Body of pancreas (tissue), 4 donors: ENCODE measurements around the gene GULP1. TPM values are rescaled to one million over a fixed set of nuclear protein-coding genes. Genes with fewer than 3 reads are reported as not detected.
"Not testable (repeated sequence)": the region's sequence is repeated elsewhere in the genome, so short reads cannot be mapped to it uniquely, and the experiment has no call there.

ENCODE experiments used
- ATAC-seq: fragments of 150-250 bp; one replicate; pipeline ENCODE4 v1.9.1; 2016
- DNase-seq, 4 donors: peaks; one replicate each; pipeline ENCODE4 v3.0.0-alpha.2; 2019
- H3K27ac ChIP-seq, 4 donors: fragments of 200-600 bp; sonication (generic); 1 replicate in 3 of 4; 2 replicates in 1 of 4; pipeline versions ENCODE4 v1.5.1 to v1.6.1; 2016 to 2019; ENCODE audit warnings: mild to moderate bottlenecking in 1 of 4, mixed read lengths in 1 of 4, moderate library complexity in 1 of 4
- H3K27me3 ChIP-seq, 2 donors: fragments of 200-600 bp; sonication (generic); one replicate each; pipeline ENCODE4 v1.6.0; 2016; ENCODE audit warnings: mild to moderate bottlenecking in 1 of 2
- H3K36me3 ChIP-seq, 2 donors: fragments of 200-600 bp; sonication (generic); replicated peaks in 1 of 2; 2 replicates each; pipeline ENCODE4 v1.5.1; 2016; ENCODE audit warnings: low read depth in 2 of 2; ENCODE audit not compliant: insufficient read depth in 1 of 2
- H3K4me1 ChIP-seq: fragments of 200-600 bp; sonication (generic); one replicate; pipeline ENCODE4 v1.6.0; 2016
- H3K4me3 ChIP-seq, 2 donors: fragments of 200-600 bp; sonication (generic); 1 replicate in 1 of 2; 2 replicates in 1 of 2; pipeline ENCODE4 v1.5.1; 2016 to 2019
- H3K9me3 ChIP-seq, 3 donors: fragments of 200-600 bp; sonication (generic); 1 replicate in 2 of 3; 2 replicates in 1 of 3; pipeline ENCODE4 v1.5.1; 2016
- POLR2A ChIP-seq, 3 donors: fragments of 450-650 bp; IDR thresholded peaks; one replicate each; pipeline ENCODE4 v1.6.1; 2016; ENCODE audit warnings: antibody characterized with exemption in 3 of 3, mild to moderate bottlenecking in 2 of 3
- WGBS, 2 donors: methylation state at CpG; one replicate each; pipeline ENCODE4 v1.1.5; 2017; 5-methylcytosine and 5-hydroxymethylcytosine counted together
- intact Hi-C: fragments of 100-400 bp; cut with DNase I; formaldehyde crosslinking; loops from one replicate; pipeline ENCODE4 v1.15.1; 2023
- total RNA-seq, 2 donors: library from RNA; depleted of rRNA; stranded (reverse); fragments of >200 nt; gene quantifications; one replicate each; pipeline ENCODE4 v1.1.0, GENCODE V29; 2016
- TF ChIP-seq, protein P1 (sequence below), 7 experiments: fragments of 450-650 bp in 4 of 7; fragments of 200-600 bp in 3 of 7; sonication (generic) in 3 of 7; IDR thresholded peaks; one replicate each; pipeline ENCODE4 v1.5.1; 2016 to 2019; ENCODE audit warnings: antibody characterized with exemption in 7 of 7

GULP1 gene
- total RNA-seq, 2 donors from 2014 or later = 24.7 to 50.3 TPM

DNA sequence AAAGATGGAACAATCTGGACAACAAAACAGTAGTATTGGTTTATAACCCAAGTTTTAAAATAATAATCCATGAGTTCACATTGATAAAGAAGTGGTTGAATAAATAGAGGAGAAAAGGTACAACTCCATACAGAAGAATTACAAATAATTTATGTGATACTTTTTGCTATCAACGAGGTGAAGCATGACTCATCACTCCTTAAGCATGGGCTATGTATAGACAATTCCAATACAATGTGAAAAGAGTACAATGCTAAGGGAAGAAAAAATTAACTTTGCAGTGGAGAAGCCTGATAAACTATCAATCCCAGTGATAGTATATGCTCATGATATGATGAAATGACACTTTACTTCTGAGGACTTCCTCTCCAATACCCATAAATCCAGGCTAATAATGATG, 312.9 kb downstream of the GULP1 start:
- Histone ChIP-seq H3K36me3 (no peaks in the 10 kb centered on the region), H3K27ac (no peak overlapping the region), H3K9me3 (no peaks in the 10 kb centered on the region), H3K4me3 (no peak overlapping the region), H3K27me3 (no peaks in the 10 kb centered on the region), H3K4me1 (no peaks in the 10 kb centered on the region)
- intact Hi-C loops = no loop called here
- DNase-seq = no peak
- WGBS, 2 donors = 76 to 83% methylated on average over 1 of the region's 1 CpG
- ATAC-seq = no peak
- TF ChIP-seq, protein P1, sequence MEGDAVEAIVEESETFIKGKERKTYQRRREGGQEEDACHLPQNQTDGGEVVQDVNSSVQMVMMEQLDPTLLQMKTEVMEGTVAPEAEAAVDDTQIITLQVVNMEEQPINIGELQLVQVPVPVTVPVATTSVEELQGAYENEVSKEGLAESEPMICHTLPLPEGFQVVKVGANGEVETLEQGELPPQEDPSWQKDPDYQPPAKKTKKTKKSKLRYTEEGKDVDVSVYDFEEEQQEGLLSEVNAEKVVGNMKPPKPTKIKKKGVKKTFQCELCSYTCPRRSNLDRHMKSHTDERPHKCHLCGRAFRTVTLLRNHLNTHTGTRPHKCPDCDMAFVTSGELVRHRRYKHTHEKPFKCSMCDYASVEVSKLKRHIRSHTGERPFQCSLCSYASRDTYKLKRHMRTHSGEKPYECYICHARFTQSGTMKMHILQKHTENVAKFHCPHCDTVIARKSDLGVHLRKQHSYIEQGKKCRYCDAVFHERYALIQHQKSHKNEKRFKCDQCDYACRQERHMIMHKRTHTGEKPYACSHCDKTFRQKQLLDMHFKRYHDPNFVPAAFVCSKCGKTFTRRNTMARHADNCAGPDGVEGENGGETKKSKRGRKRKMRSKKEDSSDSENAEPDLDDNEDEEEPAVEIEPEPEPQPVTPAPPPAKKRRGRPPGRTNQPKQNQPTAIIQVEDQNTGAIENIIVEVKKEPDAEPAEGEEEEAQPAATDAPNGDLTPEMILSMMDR (IDR thresholded peaks at IDR 0.05) = no peak
- no peak for TF ChIP-seq POLR2A (IDR thresholded peaks at IDR 0.05)

DNA sequence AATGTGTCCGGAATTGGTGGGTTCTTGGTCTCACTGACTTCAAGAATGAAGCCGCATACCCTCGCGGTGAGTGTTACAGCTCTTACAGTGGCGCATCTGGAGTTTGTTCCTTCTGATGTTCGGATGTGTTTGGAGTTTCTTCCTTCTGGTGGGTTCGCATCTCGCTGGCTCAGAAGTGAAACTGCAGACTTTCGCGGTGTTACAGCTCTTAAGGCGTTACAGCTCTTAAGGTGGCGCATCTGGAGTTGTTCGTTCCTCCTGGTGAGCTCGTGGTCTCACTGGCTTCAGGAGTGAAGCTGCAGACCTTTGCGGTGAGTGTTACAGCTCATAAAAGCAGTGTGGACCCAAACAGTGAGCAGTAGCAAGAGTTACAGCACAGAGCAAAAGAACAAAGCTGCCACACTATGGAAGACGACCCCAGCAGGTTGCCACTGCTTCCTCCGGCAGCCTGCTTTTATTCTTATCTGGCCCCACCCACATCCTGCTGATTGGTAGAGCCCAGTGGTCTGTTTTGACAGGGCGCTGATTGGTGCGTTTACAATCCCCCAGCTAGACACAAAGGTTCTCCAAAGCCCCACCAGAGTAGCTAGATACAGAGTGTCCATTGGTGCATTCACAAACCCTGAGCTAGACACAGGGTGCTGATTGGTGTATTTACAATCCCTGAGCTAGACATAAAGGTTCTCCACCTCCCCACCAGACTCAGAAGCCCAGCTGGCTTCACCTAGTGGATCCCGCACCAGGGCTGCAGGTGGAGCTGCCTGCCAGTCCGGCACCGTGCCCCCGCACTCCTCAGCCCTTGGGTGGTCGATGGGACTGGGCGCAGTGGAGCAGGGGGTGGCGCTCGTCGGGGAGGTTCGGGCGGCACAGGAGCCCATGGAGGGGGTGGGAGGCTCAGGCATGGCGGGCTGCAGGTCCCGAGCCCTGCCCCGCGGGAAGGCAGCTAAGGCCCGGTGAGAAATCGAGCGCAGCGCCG, 314.2 kb downstream of the GULP1 start:
- H3K36me3 ChIP-seq, H3K9me3 ChIP-seq, H3K27ac ChIP-seq, intact Hi-C loops, H3K4me1 ChIP-seq, ATAC-seq, H3K4me3 ChIP-seq, H3K27me3 ChIP-seq, DNase-seq: not testable (repeated sequence)
- 94 to 95% methylated on average over 23 to 32 of the region's 39 CpGs for WGBS, 2 donors

DNA sequence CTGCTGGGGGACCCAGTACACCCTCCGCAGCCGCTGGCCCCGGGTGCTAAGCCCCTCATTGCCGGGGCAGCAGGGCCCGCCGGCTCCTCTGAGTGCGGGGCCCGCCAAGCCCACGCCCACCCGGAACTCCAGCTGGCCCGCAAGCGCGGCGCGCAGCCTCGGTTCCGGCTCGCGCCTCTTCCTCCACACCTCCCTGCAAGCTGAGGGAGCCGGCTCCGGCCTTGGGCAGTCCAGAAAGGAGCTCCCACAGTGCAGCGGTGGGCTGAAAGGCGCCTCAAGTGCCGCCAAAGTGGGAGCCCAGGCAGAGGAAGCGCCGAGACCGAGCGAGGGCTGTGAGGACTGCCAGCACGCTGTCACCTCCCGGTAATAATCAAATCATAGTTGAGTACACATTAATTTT, 314.9 kb downstream of the GULP1 start:
- H3K36me3 ChIP-seq, H3K27ac ChIP-seq, H3K4me3 ChIP-seq, intact Hi-C loops, H3K4me1 ChIP-seq, ATAC-seq, H3K9me3 ChIP-seq, DNase-seq, H3K27me3 ChIP-seq: not testable (repeated sequence)
- 89 to 97% methylated on average over 30 of the region's 30 CpGs for WGBS, 2 donors

GRCh38 chr2:188607501-188607900, 315.8 kb downstream of the GULP1 start:
- intact Hi-C loops = no loop called here
- no peaks in the 10 kb centered on the region for H3K36me3 ChIP-seq
- no peaks in the 10 kb centered on the region for H3K27me3 ChIP-seq
- H3K4me3 ChIP-seq = no peak overlapping the region
- H3K9me3 ChIP-seq = no peaks in the 10 kb centered on the region
- peak in 1 of 4 donors; percentile 28 for DNase-seq
- WGBS, 2 donors = 25 to 39% methylated on average over 2 of the region's 2 CpGs
- ATAC-seq = no peak
- TF ChIP-seq POLR2A (IDR thresholded peaks at IDR 0.05) = no peak
- TF ChIP-seq, protein P1 (IDR thresholded peaks at IDR 0.05) = no peak
- no peaks in the 10 kb centered on the region for H3K4me1 ChIP-seq
- H3K27ac ChIP-seq = no peak overlapping the region

- intact Hi-C loops = no loop called here
- Histone ChIP-seq H3K4me3 (no peak overlapping the region), H3K27ac (no peak overlapping the region), H3K27me3 (no peaks in the 10 kb centered on the region), H3K36me3 (no peaks in the 10 kb centered on the region), H3K9me3 (no peaks in the 10 kb centered on the region), H3K4me1 (no peaks in the 10 kb centered on the region)
- DNase-seq (no peak), ATAC-seq (no peak)
- 82 to 100% methylated on average over 1 of the region's 1 CpG for WGBS, 2 donors
- TF ChIP-seq, protein P1 (IDR thresholded peaks at IDR 0.05) = no peak
- no peak for TF ChIP-seq POLR2A (IDR thresholded peaks at IDR 0.05)
Observed at GRCh38 chr2:188609321-188610049, 317.8 kb downstream of the GULP1 start.
